WTC11 (cell line): ENCODE data around the gene PLCB2. TPM values are rescaled to one million over a fixed set of nuclear protein-coding genes. Genes with fewer than 3 reads are reported as not detected.

ENCODE experiments used
- ATAC-seq: fragments of 200-7000 bp; cut with Tn5 transposase; 2 replicates; pipeline ENCODE4 v1.10.0; 2021; ENCODE audit warnings: mild to moderate bottlenecking, moderate library complexity
- CTCF ChIA-PET: fragments of 300-600 bp; sonication (Branson Sonifier 250); formaldehyde crosslinking; loops from one replicate; lab custom pipeline; 2021; ENCODE audit warnings: antibody characterized with exemption; lab: Charles Lee
- POLR2A ChIA-PET: fragments of 350-600 bp; sonication (Branson Sonifier 250); formaldehyde crosslinking; loops from one replicate; lab custom pipeline; 2021; ENCODE audit warnings: antibody characterized with exemption; lab: Charles Lee
- DNase-seq: peaks from one replicate; pipeline ENCODE4 v3.0.0; 2021; ENCODE audit warnings: low spot score
- H3K27ac Mint-ChIP-seq: 2 replicates; pipeline ENCODE4 v1.8.0; 2021; ENCODE audit warnings: mixed read lengths
- H3K27me3 Mint-ChIP-seq: 2 replicates; pipeline ENCODE4 v1.8.0; 2021; ENCODE audit warnings: low read depth, mild to moderate bottlenecking, moderate library complexity, mixed read lengths
- H3K36me3 Mint-ChIP-seq: 2 replicates; pipeline ENCODE4 v1.8.0; 2021; ENCODE audit warnings: mixed read lengths
- H3K4me1 Mint-ChIP-seq: 2 replicates; pipeline ENCODE4 v1.8.0; 2022; ENCODE audit warnings: mixed read lengths
- H3K4me3 Mint-ChIP-seq: 2 replicates; pipeline ENCODE4 v1.8.0; 2021; ENCODE audit warnings: mild to moderate bottlenecking, moderate library complexity, mixed read lengths
- H3K9me3 Mint-ChIP-seq: 2 replicates; pipeline ENCODE4 v1.8.0; 2021; ENCODE audit warnings: mixed read lengths
- AFF4 ChIP-seq: sonication (generic); formaldehyde crosslinking; IDR thresholded peaks from 2 replicates; pipeline ENCODE4 v1.8.1; 2023; ENCODE audit warnings: mild to moderate bottlenecking, missing genetic modification reagents, borderline replicate concordance
- CREM ChIP-seq: sonication (generic); formaldehyde crosslinking; IDR thresholded peaks from 2 replicates; pipeline ENCODE4 v1.8.1; 2022; ENCODE audit warnings: mild to moderate bottlenecking, missing genetic modification reagents, moderate library complexity
- ESRRA ChIP-seq: sonication (generic); formaldehyde crosslinking; IDR thresholded peaks from 2 replicates; pipeline ENCODE4 v1.8.1; 2022; ENCODE audit warnings: mild to moderate bottlenecking, missing genetic modification reagents, borderline replicate concordance
- FOXJ3 ChIP-seq: sonication (generic); formaldehyde crosslinking; IDR thresholded peaks from 2 replicates; pipeline ENCODE4 v1.9.0; 2021; ENCODE audit warnings: missing genetic modification reagents, mild to moderate bottlenecking, borderline replicate concordance
- FOXP1 ChIP-seq: sonication (generic); formaldehyde crosslinking; IDR thresholded peaks from 2 replicates; pipeline ENCODE4 v1.8.0; 2022; ENCODE audit warnings: missing genetic modification reagents, mild to moderate bottlenecking, moderate library complexity, borderline replicate concordance
- GABPB1 ChIP-seq: sonication (generic); formaldehyde crosslinking; IDR thresholded peaks from 2 replicates; pipeline ENCODE4 v1.8.1; 2023; ENCODE audit warnings: mild to moderate bottlenecking, missing genetic modification reagents
- MAX ChIP-seq: sonication (generic); formaldehyde crosslinking; IDR thresholded peaks from 2 replicates; pipeline ENCODE4 v1.8.0; 2022; ENCODE audit warnings: mild to moderate bottlenecking, missing genetic modification reagents
- MLX ChIP-seq: sonication (generic); formaldehyde crosslinking; IDR thresholded peaks from 2 replicates; pipeline ENCODE4 v1.8.1; 2023; ENCODE audit warnings: mild to moderate bottlenecking, missing genetic modification reagents, moderate library complexity
- NFE2L1 ChIP-seq: sonication (generic); formaldehyde crosslinking; IDR thresholded peaks from 2 replicates; pipeline ENCODE4 v1.8.1; 2023; ENCODE audit warnings: missing genetic modification reagents
- NR1H2 ChIP-seq: sonication (generic); formaldehyde crosslinking; IDR thresholded peaks from 2 replicates; pipeline ENCODE4 v1.9.0; 2021; ENCODE audit warnings: mild to moderate bottlenecking, moderate library complexity, missing genetic modification reagents
- OVOL2 ChIP-seq: fragments of 250-450 bp; sonication (Bioruptor Pico); IDR thresholded peaks from 2 replicates; pipeline ENCODE4 v1.9.0; 2021; ENCODE audit warnings: mild to moderate bottlenecking, borderline replicate concordance
- STAT6 ChIP-seq: sonication (generic); formaldehyde crosslinking; conservative IDR thresholded peaks from 2 replicates; pipeline ENCODE4 v1.8.1; 2023; ENCODE audit warnings: mild to moderate bottlenecking, low read depth, missing genetic modification reagents, moderate library complexity
- TCF7 ChIP-seq: sonication (generic); formaldehyde crosslinking; IDR thresholded peaks from 2 replicates; pipeline ENCODE4 v1.8.0; 2022; ENCODE audit warnings: mild to moderate bottlenecking, low read depth, missing genetic modification reagents, moderate library complexity
- TEAD1 ChIP-seq: sonication (generic); formaldehyde crosslinking; IDR thresholded peaks from 2 replicates; pipeline ENCODE4 v1.8.0; 2022; ENCODE audit warnings: mild to moderate bottlenecking, missing genetic modification reagents
- ZNF219 ChIP-seq: sonication (generic); formaldehyde crosslinking; IDR thresholded peaks from 2 replicates; pipeline ENCODE4 v1.8.0; 2023; ENCODE audit warnings: missing genetic modification reagents, mild to moderate bottlenecking, borderline replicate concordance
- ZNF425 ChIP-seq: fragments of 250-450 bp; sonication (Bioruptor Pico); conservative IDR thresholded peaks from 2 replicates; pipeline ENCODE4 v1.9.0; 2021; ENCODE audit warnings: mild to moderate bottlenecking
- ZNF512 ChIP-seq: sonication (generic); formaldehyde crosslinking; IDR thresholded peaks from 2 replicates; pipeline ENCODE4 v1.8.1; 2022; ENCODE audit warnings: missing genetic modification reagents, borderline replicate concordance
- ZNF532 ChIP-seq: fragments of 250-450 bp; sonication (Bioruptor Pico); IDR thresholded peaks from 2 replicates; pipeline ENCODE4 v1.9.0; 2021; ENCODE audit warnings: mild to moderate bottlenecking, borderline replicate concordance
- total RNA-seq: library from RNA; stranded (reverse); gene quantifications from 3 replicates; pipeline ENCODE4 v1.2.3, GENCODE V29; 2021

PLCB2 gene
- total RNA-seq, 1 experiment from 2014 or later = 15.2 TPM

- TF ChIP-seq MLX (CRISPR knock-in tag) (no peak), CREM (CRISPR knock-in tag) (no peak), GABPB1 (CRISPR knock-in tag) (no peak), ESRRA (no peak), TCF7 (CRISPR knock-in tag) (no peak)
Measured at GRCh38 chr15:40285151-40285550, 22.6 kb downstream of the PLCB2 start (continued).

GRCh38 chr15:40283615-40284300 lies 24.0 kb downstream of the PLCB2 start:
- H3K4me3 Mint-ChIP-seq = peak overlapping the region; percentile 63
- no peak for ATAC-seq
- H3K4me1 Mint-ChIP-seq = peaks cover 44% of the 10 kb centered on the region
- H3K27ac Mint-ChIP-seq = no peak overlapping the region
- H3K9me3 Mint-ChIP-seq = no peaks in the 10 kb centered on the region
- H3K27me3 Mint-ChIP-seq = peaks cover 68% of the 10 kb centered on the region
- H3K36me3 Mint-ChIP-seq = no peaks in the 10 kb centered on the region
- ChIA-PET CTCF (interaction anchor here (0.8 to 13.0 kb wide), 12 partner anchors 8 to 224 kb away, joined by 3 to 341 read pairs (median 4); partner anchors contain the start of genes CCDC9B and PLCB2), POLR2A (interaction anchor here (0.9 to 1.1 kb wide), 3 partner anchors 18 to 136 kb away, joined by 3 to 5 read pairs (median 3); partner anchors contain the start of gene PLCB2)
- DNase-seq = no peak
- no peak for TF ChIP-seq ZNF512 (CRISPR knock-in tag)
- TF ChIP-seq MAX (CRISPR knock-in tag) = peak; percentile 36; the same call in 1 of the 2 replicates
- TF ChIP-seq AFF4 = no peak
- no peak for TF ChIP-seq NR1H2
- 0 out of 2 replicates have a peak, but pooled peaks have one; percentile 26 for TF ChIP-seq FOXP1 (CRISPR knock-in tag)
- TF ChIP-seq FOXJ3 = no peak
- TF ChIP-seq OVOL2 (CRISPR knock-in tag) = no peak
- TF ChIP-seq ZNF425 (CRISPR knock-in tag) = no peak
- no peak for TF ChIP-seq ZNF219
- TF ChIP-seq ZNF532 (CRISPR knock-in tag) = no peak
- no peak for TF ChIP-seq TEAD1 (CRISPR knock-in tag)
- no peak for TF ChIP-seq NFE2L1 (CRISPR knock-in tag)
- TF ChIP-seq STAT6 (CRISPR knock-in tag) = no peak
